Measurements from ENCODE around the gene UPK3A.

- TF ChIP-seq CTCF (IDR thresholded peaks at IDR 0.05) (no peak), POLR2A (IDR thresholded peaks at IDR 0.05) (no peak)
Observed at GRCh38 chr22:45259754-45260394, 24.9 kb upstream of the UPK3A start.
